GM12873 (cell line): Measurements from ENCODE around the gene DMGDH.

ENCODE experiments used
- TF ChIP-seq, protein P1 (sequence below): IDR thresholded peaks from 2 replicates; pipeline ENCODE4 v1.5.1; 2012; ENCODE audit warnings: low read depth, mild to moderate bottlenecking, moderate library complexity, low read length, control low read depth; ENCODE audit not compliant: insufficient read depth; ENCODE audit errors: missing control alignments

The DMGDH gene

DNA sequence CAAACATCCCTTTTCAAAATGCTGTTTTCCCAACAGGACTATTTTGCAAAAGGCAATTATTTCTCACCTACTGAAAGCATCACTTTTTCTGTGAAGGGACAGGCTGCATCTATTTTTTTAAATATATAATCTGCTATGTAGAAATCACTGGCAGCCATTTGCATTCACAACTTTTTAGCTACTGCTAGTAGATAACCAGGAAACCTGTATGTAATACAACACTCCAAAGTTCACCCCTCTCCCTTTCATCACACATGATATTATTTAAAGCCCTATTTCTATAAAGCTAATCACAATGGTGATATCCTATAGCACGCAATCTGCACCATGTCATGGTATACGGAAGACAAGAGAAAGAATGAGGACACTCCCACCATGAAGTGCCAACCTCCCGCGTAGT is 9.8 kb downstream of the DMGDH start:
- TF ChIP-seq, protein P1, sequence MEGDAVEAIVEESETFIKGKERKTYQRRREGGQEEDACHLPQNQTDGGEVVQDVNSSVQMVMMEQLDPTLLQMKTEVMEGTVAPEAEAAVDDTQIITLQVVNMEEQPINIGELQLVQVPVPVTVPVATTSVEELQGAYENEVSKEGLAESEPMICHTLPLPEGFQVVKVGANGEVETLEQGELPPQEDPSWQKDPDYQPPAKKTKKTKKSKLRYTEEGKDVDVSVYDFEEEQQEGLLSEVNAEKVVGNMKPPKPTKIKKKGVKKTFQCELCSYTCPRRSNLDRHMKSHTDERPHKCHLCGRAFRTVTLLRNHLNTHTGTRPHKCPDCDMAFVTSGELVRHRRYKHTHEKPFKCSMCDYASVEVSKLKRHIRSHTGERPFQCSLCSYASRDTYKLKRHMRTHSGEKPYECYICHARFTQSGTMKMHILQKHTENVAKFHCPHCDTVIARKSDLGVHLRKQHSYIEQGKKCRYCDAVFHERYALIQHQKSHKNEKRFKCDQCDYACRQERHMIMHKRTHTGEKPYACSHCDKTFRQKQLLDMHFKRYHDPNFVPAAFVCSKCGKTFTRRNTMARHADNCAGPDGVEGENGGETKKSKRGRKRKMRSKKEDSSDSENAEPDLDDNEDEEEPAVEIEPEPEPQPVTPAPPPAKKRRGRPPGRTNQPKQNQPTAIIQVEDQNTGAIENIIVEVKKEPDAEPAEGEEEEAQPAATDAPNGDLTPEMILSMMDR: no peak

DNA sequence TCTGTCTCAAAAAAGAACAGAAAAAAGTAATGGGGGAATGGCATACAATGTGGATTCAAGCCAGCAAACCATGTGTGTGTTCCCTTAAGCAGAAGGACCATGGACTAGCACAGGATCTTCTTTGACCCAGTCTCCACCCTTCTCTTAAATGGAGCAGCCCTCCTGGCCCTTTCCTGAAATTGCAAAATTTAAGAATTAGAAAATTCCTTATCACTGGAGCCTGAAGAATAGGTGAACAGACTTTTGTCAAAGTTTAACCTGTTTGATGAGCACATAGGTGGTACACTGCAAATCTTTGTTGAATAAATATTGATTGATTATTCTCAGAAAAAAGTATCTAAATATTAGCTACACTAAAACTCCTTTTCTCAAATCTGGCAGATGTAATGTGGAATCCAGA is 12.6 kb downstream of the DMGDH start:
- TF ChIP-seq, protein P1: no peak

DNA sequence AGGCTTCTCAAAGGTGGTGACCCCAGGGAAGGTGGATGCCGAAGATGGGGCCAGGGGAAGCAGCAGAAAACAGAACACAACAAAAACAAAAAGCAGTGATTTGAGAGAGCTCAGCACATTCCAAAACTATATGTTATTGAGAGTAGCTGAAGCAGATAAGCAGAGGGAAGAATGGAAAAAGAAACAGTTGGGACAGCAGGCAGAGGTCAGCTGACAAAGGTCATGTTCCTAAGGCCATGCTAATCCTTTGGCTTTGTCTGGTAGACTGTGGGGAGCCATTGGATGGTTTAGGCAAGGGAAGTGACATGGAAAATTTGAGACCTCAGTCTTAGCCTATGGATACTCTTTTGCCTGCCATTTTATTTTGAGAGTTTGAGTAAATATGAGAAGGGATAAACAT is 14.5 kb downstream of the DMGDH start:
- TF ChIP-seq, protein P1: no peak

DNA sequence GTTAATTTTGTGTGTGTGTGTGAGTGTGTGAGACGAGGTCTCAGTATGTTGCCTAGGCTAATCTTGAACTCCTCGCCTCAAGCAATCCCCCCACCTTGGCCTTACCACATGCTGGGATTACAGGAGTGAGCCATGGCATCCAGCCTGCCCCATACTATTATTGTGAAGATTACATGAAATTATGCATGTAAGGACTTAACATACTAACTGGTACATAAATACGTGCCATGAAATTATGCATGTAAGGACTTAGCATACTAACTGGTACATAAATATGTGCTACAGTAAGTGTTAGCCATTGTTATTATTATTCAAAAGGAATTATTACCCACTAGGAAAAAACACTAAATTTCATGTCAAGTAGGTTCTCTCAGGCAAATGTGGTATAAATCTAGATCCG is 16.2 kb downstream of the DMGDH start:
- TF ChIP-seq, protein P1: no peak

DNA sequence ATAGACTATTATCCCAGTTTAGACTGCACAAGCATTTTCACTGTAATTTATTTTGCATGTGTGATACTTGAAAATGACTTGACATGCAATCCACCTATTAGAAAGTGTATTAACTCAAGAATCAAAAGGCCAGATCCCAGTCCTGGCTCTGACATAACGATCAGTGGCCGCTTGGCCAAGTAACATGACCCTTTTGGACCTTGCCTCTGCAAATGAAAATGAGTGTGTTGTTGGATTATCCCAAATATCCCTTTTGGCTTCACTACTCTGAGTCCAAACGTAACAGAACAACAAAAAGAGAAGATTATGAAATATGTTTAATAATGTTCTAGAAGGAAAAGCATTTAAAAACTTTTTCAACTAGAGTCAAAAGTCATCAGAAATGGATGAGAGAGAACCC is 19.0 kb downstream of the DMGDH start:
- TF ChIP-seq, protein P1: no peak

DNA sequence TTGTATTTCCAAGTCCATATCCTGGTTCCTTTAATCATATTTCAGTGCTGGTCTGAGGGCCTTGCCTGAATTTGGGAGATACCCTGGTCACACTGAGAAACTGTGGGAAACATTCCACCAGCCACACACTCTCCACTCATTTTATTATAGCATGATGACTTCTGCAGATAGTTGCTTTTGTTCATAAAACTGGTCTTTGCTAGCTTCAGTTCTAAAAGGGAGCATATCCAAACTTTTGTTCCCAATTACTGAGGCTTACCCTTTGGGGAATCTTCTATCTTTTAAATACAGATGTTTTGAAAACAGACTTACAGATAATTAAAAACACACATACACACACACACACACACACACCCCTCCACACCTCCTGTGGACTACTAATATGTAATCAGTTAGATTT is 21.0 kb downstream of the DMGDH start:
- TF ChIP-seq, protein P1: no peak

DNA sequence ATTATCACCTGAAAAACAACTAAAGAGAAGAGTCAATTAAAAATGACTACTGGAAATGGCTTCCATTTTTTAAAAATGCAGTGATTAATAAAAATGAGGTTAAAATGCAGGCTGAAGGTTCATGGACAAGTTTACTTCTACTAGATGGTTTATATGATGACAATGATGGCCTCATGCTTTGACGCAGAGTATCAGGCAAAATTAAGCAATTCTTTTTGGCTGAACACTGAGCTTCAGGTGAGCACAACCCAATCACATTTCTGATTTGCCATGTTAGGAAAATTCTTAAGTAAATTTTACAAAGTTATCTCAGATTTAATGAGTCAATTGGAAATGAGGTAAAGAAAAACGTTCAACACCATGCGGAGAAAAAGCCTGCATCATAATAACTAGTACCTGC is 22.3 kb downstream of the DMGDH start:
- TF ChIP-seq, protein P1: no peak
